IMR-90 (cell line): ENCODE measurements around the gene ANKRD44. TPM values are rescaled to one million over a fixed set of nuclear protein-coding genes. Genes with fewer than 3 reads are reported as not detected.

ENCODE experiments used
- ATAC-seq: fragments of 200-7000 bp; cut with Tn5 transposase; 2 replicates; pipeline ENCODE4 v1.9.1; 2020; ENCODE audit warnings: low read depth, mild to moderate bottlenecking, moderate library complexity
- BruUV-seq: library from RNA; stranded (reverse); fragments of 400-500 nt; replicated peaks from 2 replicates; lab custom pipeline; 2021; lab: Mats Ljungman, UMichigan
- CTCF ChIA-PET: fragments of 300-600 bp; formaldehyde crosslinking; extraction: SDS; loops from one replicate; lab custom pipeline; 2021; ENCODE audit warnings: antibody characterized with exemption; lab: Yijun Ruan, JAX
- POLR2A ChIA-PET: fragments of 300-600 bp; sonication (Branson Sonifier 250); formaldehyde crosslinking; loops from one replicate; lab custom pipeline; 2022; ENCODE audit warnings: antibody characterized with exemption; ENCODE audit not compliant: unreplicated experiment; lab: Charles Lee
- DNase-seq: peaks from one replicate; pipeline ENCODE4 v3.0.0; 2013
- H2AFZ ChIP-seq: replicated peaks from 2 replicates; pipeline ENCODE3; 2013; ENCODE audit warnings: low read length, mild to moderate bottlenecking; ENCODE audit not compliant: poor library complexity
- H2AK5ac ChIP-seq: 2 replicates; pipeline ENCODE4 v1.6.1; 2013; ENCODE audit warnings: low read depth, low read length, inconsistent platforms
- H2AK9ac ChIP-seq: replicated peaks from 2 replicates; pipeline ENCODE3; 2013; ENCODE audit warnings: mild to moderate bottlenecking, low read depth, low read length, moderate library complexity; ENCODE audit not compliant: poor library complexity
- H2BK120ac ChIP-seq: 2 replicates; pipeline ENCODE4 v1.6.1; 2013; ENCODE audit warnings: low read depth, low read length, inconsistent platforms
- H2BK15ac ChIP-seq: 3 replicates; pipeline ENCODE4 v1.6.1; 2013; ENCODE audit warnings: low read depth, low read length, inconsistent platforms
- H2BK20ac ChIP-seq: 2 replicates; pipeline ENCODE4 v1.6.1; 2013; ENCODE audit warnings: low read depth, mild to moderate bottlenecking, inconsistent platforms, low read length, moderate library complexity
- H2BK5ac ChIP-seq: 2 replicates; pipeline ENCODE4 v1.6.1; 2013; ENCODE audit warnings: mild to moderate bottlenecking, low read depth, low read length, inconsistent platforms; ENCODE audit not compliant: poor library complexity, severe bottlenecking
- H3K14ac ChIP-seq: replicated peaks from 2 replicates; pipeline ENCODE4 v1.6.1; 2013; ENCODE audit warnings: low read depth, low read length, inconsistent platforms
- H3K18ac ChIP-seq: 2 replicates; pipeline ENCODE4 v1.6.1; 2013; ENCODE audit warnings: low read depth, low read length, control low read depth
- H3K23ac ChIP-seq: 2 replicates; pipeline ENCODE4 v1.6.1; 2013; ENCODE audit warnings: low read depth, low read length, inconsistent platforms
- H3K27ac ChIP-seq: 2 replicates; pipeline ENCODE4 v1.5.1; 2013; ENCODE audit warnings: mild to moderate bottlenecking, control low read depth, low read length; ENCODE audit not compliant: insufficient read depth
- H3K27me3 ChIP-seq: 2 replicates; pipeline ENCODE4 v1.6.1; 2013; ENCODE audit warnings: low read length; ENCODE audit not compliant: control insufficient read depth, insufficient read depth
- H3K36me3 ChIP-seq: 2 replicates; pipeline ENCODE4 v1.6.1; 2013; ENCODE audit warnings: low read length, mixed read lengths; ENCODE audit not compliant: control insufficient read depth, insufficient read depth
- H3K4ac ChIP-seq: 2 replicates; pipeline ENCODE4 v1.6.1; 2013; ENCODE audit warnings: low read depth, low read length, inconsistent platforms
- H3K4me1 ChIP-seq: 2 replicates; pipeline ENCODE4 v1.6.1; 2013; ENCODE audit warnings: low read length, mixed read lengths; ENCODE audit not compliant: control insufficient read depth, insufficient read depth
- H3K4me2 ChIP-seq: 2 replicates; pipeline ENCODE4 v1.6.1; 2013; ENCODE audit warnings: low read depth, mild to moderate bottlenecking, control low read depth, low read length, moderate library complexity
- H3K4me3 ChIP-seq: 2 replicates; pipeline ENCODE4 v1.5.1; 2013; ENCODE audit warnings: low read depth, mild to moderate bottlenecking, control low read depth, low read length, moderate library complexity; ENCODE audit not compliant: insufficient read depth
- H3K56ac ChIP-seq: 2 replicates; pipeline ENCODE4 v1.6.1; 2013; ENCODE audit warnings: low read length, inconsistent platforms; ENCODE audit not compliant: insufficient read depth; ENCODE audit errors: extremely low read depth
- H3K79me1 ChIP-seq, 2 experiments: 2 replicates each; pipeline ENCODE4 v1.6.1; 2013; ENCODE audit warnings: low read length in 2 of 2, inconsistent platforms in 1 of 2, low read depth in 1 of 2
- H3K9ac ChIP-seq: 2 replicates; pipeline ENCODE4 v1.6.1; 2013; ENCODE audit warnings: low read depth, low read length, control low read depth
- H3K9me1 ChIP-seq: 2 replicates; pipeline ENCODE4 v1.6.1; 2013; ENCODE audit warnings: low read length, inconsistent platforms; ENCODE audit not compliant: insufficient read depth
- H3K9me3 ChIP-seq: 2 replicates; pipeline ENCODE4 v1.6.1; 2013; ENCODE audit warnings: low read length; ENCODE audit not compliant: control insufficient read depth, insufficient read depth
- H4K20me1 ChIP-seq: 2 replicates; pipeline ENCODE4 v1.6.1; 2013; ENCODE audit warnings: low read length, inconsistent platforms; ENCODE audit not compliant: insufficient read depth
- H4K5ac ChIP-seq: 2 replicates; pipeline ENCODE4 v1.6.1; 2013; ENCODE audit warnings: mild to moderate bottlenecking, low read depth, low read length, control low read depth
- H4K8ac ChIP-seq, 2 experiments: 2 replicates each; pipeline ENCODE4 v1.6.1; 2013; ENCODE audit warnings: low read depth in 2 of 2, low read length in 2 of 2, control low read depth in 1 of 2, inconsistent platforms in 1 of 2
- H4K91ac ChIP-seq: 2 replicates; pipeline ENCODE4 v1.6.1; 2013; ENCODE audit warnings: low read depth, low read length, inconsistent platforms; ENCODE audit not compliant: insufficient read depth
- BHLHE40 ChIP-seq: fragments of 150-350 bp; IDR thresholded peaks from 2 replicates; pipeline ENCODE4 v1.6.1; 2016; ENCODE audit warnings: mild to moderate bottlenecking, low read depth, low read length
- CEBPB ChIP-seq: IDR thresholded peaks from 2 replicates; pipeline ENCODE4 v1.6.1; 2012; ENCODE audit warnings: low read depth, low read length, improper control_type of control experiment
- FOS ChIP-seq: fragments of 150-350 bp; IDR thresholded peaks from 2 replicates; pipeline ENCODE4 v1.6.1; 2016; ENCODE audit warnings: low read depth, low read length
- MAZ ChIP-seq: IDR thresholded peaks from 2 replicates; pipeline ENCODE4 v1.6.1; 2012; ENCODE audit warnings: low read depth, mild to moderate bottlenecking, low read length, improper control_type of control experiment, moderate library complexity, borderline replicate concordance
- RAD21 ChIP-seq: IDR thresholded peaks from 2 replicates; pipeline ENCODE4 v1.6.1; 2012; ENCODE audit warnings: low read length, improper control_type of control experiment
- RCOR1 ChIP-seq: IDR thresholded peaks from 2 replicates; pipeline ENCODE4 v1.6.1; 2012; ENCODE audit warnings: mild to moderate bottlenecking, low read length, improper control_type of control experiment; ENCODE audit not compliant: insufficient replicate concordance
- RFX5 ChIP-seq: IDR thresholded peaks from 2 replicates; pipeline ENCODE4 v1.8.0; 2012; ENCODE audit warnings: low read depth, mild to moderate bottlenecking, low read length, moderate library complexity
- WGBS, 2 experiments: methylation state at CpG; one replicate each; pipeline versions ENCODE4 v1.1.5 to v1.1.7; 2013; ENCODE audit warnings: missing lambda C conversion rate in 2 of 2; ENCODE audit not compliant: insufficient read length in 1 of 2; ENCODE audit errors: extremely low coverage in 2 of 2; 5-methylcytosine and 5-hydroxymethylcytosine counted together
- dilution Hi-C: fragments of 300-500 bp; cut with HindIII; formaldehyde crosslinking; loops from one replicate; pipeline ENCODE4 v1.14.3; 2018; ENCODE audit warnings: low sequenced_read_pairs; ENCODE audit not compliant: unreplicated experiment
- in situ Hi-C: fragments of 300-500 bp; cut with MboI; formaldehyde crosslinking; loops from 3 replicates; pipeline ENCODE4 v1.14.3; 2019; ENCODE audit warnings: low sequenced_read_pairs, inconsistent platforms, mixed read lengths
- intact Hi-C: fragments of 100-400 bp; cut with micrococcal nuclease; formaldehyde crosslinking; loops from 2 replicates; pipeline ENCODE4 v1.10.0; 2022
- polyA plus RNA-seq, 3 experiments: library from polyadenylated mRNA; depleted of rRNA; stranded (reverse); fragments of >200 nt; gene quantifications; 2 replicates each; pipeline ENCODE4 v1.2.3, GENCODE V29; 2012; ENCODE audit warnings: low replicate concordance in 1 of 3
- total RNA-seq: library from RNA; depleted of rRNA; stranded (reverse); fragments of >200 nt; gene quantifications from 2 replicates; pipeline ENCODE4 v1.2.3, GENCODE V29; 2012

ANKRD44 gene
- total and polyA plus RNA-seq, 2 of the 4 experiments (the other 2 are of a cell fraction) = 5.2 to 15.6 TPM

DNA sequence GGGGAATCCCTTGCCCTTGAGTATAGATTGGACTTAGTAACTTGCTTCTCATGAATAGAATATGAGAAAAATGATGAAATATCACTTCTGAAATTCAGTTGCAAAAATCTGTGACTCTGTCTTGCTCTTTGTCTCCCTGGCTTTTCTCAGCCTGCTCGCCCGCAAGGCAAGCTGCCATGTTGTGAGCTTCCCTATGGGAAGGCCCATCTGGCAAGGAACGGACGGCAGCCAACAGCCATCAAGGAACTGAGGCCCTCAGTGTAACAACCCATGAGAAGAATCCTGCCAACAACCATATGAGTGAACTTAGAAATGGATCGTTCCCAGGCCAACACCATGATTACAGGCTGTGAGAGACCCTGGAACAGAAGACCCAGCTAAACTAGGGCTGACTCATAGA lies 325.7 kb downstream of the ANKRD44 start:
- no peak for ATAC-seq
- no peak overlapping the region for H3K4me2 ChIP-seq
- ChIA-PET POLR2A (no interaction called here), CTCF (no interaction called here)
- 100% methylated on average over 3 of the region's 5 CpGs; no CpG with 5 or more reads in 1 of the 2 experiments for WGBS, 2 experiments
- H4K5ac ChIP-seq = no peak overlapping the region
- TF ChIP-seq FOS (no peak), BHLHE40 (no peak), RFX5 (no peak), CEBPB (no peak), RCOR1 (no peak), RAD21 (no peak), MAZ (no peak)
- H2AFZ ChIP-seq = no peak overlapping the region
- no peak for DNase-seq
- no peaks in the 10 kb centered on the region for H3K27me3 ChIP-seq
- H4K91ac ChIP-seq = no peak overlapping the region
- H3K4me1 ChIP-seq = peaks cover 4% of the 10 kb centered on the region; the same call in 1 of the 2 replicates
- H3K18ac ChIP-seq = no peak overlapping the region
- BruUV-seq = no TSS peak
- H4K20me1 ChIP-seq = no peaks in the 10 kb centered on the region
- no peak overlapping the region for H4K8ac ChIP-seq
- no peak overlapping the region for H2BK5ac ChIP-seq
- no peak overlapping the region for H3K4me3 ChIP-seq
- H2AK5ac ChIP-seq = 0 out of 2 replicates have a peak overlapping the region, but pooled peaks have one; percentile 45
- no peak overlapping the region for H2AK9ac ChIP-seq
- no peaks in the 10 kb centered on the region for H3K9me1 ChIP-seq
- no peak overlapping the region for H3K14ac ChIP-seq
- intact Hi-C loops = loop anchor here (5.0 kb wide), 1 partner anchor 58 kb away; the partner anchor contains the start of gene PGAP1
- peaks cover 2% of the 10 kb centered on the region for H3K9me3 ChIP-seq
- H3K36me3 ChIP-seq = no peaks in the 10 kb centered on the region
- dilution Hi-C loops = no loop called here
- H3K9ac ChIP-seq = no peak overlapping the region
- H2BK120ac ChIP-seq = no peak overlapping the region
- in situ Hi-C loops = no loop called here
- H3K27ac ChIP-seq = no peak overlapping the region
- no peak overlapping the region for H2BK15ac ChIP-seq
- H2BK20ac ChIP-seq = no peak overlapping the region
- H3K79me1 ChIP-seq = no peaks in the 10 kb centered on the region
- no peak overlapping the region for H3K23ac ChIP-seq
- H3K56ac ChIP-seq = no peak overlapping the region
- H3K4ac ChIP-seq = no peak overlapping the region
